ENCODE data around the gene MRAS.

The MRAS gene

DNA sequence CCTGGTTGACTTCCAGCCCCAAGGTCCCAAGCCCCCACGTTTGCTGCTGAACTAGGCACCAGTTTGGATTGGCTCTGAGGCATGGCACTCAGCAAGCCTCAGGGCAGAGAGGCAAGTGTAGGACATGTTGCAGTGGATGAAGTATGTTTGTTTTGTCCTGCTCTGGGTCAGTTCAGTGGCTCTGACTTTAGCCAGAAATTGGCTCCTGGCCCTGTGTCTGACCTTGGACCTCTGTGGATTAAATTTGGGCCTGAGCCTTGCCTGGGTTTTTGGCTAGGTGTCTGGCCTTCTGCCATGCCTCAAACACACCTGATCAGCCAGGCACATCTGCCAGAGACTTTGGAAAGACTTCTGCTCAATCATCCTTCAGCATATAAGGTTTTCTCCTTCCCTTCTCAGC is 3.6 kb upstream of the MRAS start:
- no peak for TF ChIP-seq EP300 (IDR thresholded peaks at IDR 0.05; ENCODE audit: borderline replicate concordance)
- TF ChIP-seq ZBTB7A (IDR thresholded peaks at IDR 0.05; ENCODE audit: low read depth), result no peak
- TF ChIP-seq CEBPB (IDR thresholded peaks at IDR 0.05), result no peak
- no peak for TF ChIP-seq TEAD4 (IDR thresholded peaks at IDR 0.05)
- TF ChIP-seq CREB1 (IDR thresholded peaks at IDR 0.05; ENCODE audit: low read depth), result no peak
- TF ChIP-seq FOXM1 (IDR thresholded peaks at IDR 0.05; ENCODE audit: borderline replicate concordance, low read depth), result no peak
- TF ChIP-seq TAF1 (IDR thresholded peaks at IDR 0.05; ENCODE audit: low read depth), result no peak

GRCh38 chr3:138348754-138349739 is 668 bp downstream of the MRAS start:
- no peak for TF ChIP-seq TCF12 (IDR thresholded peaks at IDR 0.05; ENCODE audit: low read depth)
- TF ChIP-seq RAD21 (IDR thresholded peaks at IDR 0.05; ENCODE audit: low read depth), result no peak
- TF ChIP-seq TAF1 (IDR thresholded peaks at IDR 0.05; ENCODE audit: low read depth), result no peak
- TF ChIP-seq EGR1 (IDR thresholded peaks at IDR 0.05), result no peak
- TF ChIP-seq TEAD4 (IDR thresholded peaks at IDR 0.05), result no peak
- TF ChIP-seq, protein P1, sequence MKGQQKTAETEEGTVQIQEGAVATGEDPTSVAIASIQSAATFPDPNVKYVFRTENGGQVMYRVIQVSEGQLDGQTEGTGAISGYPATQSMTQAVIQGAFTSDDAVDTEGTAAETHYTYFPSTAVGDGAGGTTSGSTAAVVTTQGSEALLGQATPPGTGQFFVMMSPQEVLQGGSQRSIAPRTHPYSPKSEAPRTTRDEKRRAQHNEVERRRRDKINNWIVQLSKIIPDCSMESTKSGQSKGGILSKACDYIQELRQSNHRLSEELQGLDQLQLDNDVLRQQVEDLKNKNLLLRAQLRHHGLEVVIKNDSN (IDR thresholded peaks at IDR 0.05), result no peak
- no peak for TF ChIP-seq YY1 (IDR thresholded peaks at IDR 0.05; ENCODE audit: low read depth)
- TF ChIP-seq NFIC (IDR thresholded peaks at IDR 0.05), result no peak
- no peak for TF ChIP-seq EP300 (IDR thresholded peaks at IDR 0.05; ENCODE audit: borderline replicate concordance)
- TF ChIP-seq ZBTB7A (IDR thresholded peaks at IDR 0.05; ENCODE audit: low read depth), result no peak; the same call in 1 of the 2 replicates
- TF ChIP-seq CEBPB (IDR thresholded peaks at IDR 0.05), result no peak
- no peak for TF ChIP-seq CREB1 (IDR thresholded peaks at IDR 0.05; ENCODE audit: low read depth)
- TF ChIP-seq, protein P2, sequence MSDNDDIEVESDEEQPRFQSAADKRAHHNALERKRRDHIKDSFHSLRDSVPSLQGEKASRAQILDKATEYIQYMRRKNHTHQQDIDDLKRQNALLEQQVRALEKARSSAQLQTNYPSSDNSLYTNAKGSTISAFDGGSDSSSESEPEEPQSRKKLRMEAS (IDR thresholded peaks at IDR 0.05), result no peak; the same call in 1 of the 2 replicates
- no peak for TF ChIP-seq FOXM1 (IDR thresholded peaks at IDR 0.05; ENCODE audit: borderline replicate concordance, low read depth)
- TF ChIP-seq, protein P3, sequence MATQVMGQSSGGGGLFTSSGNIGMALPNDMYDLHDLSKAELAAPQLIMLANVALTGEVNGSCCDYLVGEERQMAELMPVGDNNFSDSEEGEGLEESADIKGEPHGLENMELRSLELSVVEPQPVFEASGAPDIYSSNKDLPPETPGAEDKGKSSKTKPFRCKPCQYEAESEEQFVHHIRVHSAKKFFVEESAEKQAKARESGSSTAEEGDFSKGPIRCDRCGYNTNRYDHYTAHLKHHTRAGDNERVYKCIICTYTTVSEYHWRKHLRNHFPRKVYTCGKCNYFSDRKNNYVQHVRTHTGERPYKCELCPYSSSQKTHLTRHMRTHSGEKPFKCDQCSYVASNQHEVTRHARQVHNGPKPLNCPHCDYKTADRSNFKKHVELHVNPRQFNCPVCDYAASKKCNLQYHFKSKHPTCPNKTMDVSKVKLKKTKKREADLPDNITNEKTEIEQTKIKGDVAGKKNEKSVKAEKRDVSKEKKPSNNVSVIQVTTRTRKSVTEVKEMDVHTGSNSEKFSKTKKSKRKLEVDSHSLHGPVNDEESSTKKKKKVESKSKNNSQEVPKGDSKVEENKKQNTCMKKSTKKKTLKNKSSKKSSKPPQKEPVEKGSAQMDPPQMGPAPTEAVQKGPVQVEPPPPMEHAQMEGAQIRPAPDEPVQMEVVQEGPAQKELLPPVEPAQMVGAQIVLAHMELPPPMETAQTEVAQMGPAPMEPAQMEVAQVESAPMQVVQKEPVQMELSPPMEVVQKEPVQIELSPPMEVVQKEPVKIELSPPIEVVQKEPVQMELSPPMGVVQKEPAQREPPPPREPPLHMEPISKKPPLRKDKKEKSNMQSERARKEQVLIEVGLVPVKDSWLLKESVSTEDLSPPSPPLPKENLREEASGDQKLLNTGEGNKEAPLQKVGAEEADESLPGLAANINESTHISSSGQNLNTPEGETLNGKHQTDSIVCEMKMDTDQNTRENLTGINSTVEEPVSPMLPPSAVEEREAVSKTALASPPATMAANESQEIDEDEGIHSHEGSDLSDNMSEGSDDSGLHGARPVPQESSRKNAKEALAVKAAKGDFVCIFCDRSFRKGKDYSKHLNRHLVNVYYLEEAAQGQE (IDR thresholded peaks at IDR 0.05; ENCODE audit: low read depth), result no peak

- TF ChIP-seq EGR1 (IDR thresholded peaks at IDR 0.05), result no peak
- TF ChIP-seq, protein P1 (IDR thresholded peaks at IDR 0.05), result no peak
Measured at GRCh38 chr3:138349926-138350665, 1.7 kb downstream of the MRAS start.

DNA sequence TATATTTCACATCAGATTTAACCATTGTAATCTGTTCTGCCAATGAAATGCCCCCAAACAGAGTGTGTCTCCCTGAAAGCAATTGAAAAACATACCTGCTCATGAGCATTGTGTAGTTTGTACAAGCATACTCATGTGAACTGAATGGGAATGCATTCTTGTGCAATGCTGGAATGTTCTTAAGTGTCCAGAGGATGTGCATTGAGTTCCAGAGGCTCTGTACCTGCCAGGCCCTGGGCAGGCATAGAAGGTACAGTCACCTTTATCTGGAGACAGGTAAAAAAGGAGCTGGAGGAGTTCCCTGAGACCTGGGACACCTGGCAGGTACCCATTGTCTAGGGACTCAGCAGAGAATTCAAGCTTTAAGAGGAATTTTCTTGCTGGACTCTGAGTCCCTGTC is 2.8 kb downstream of the MRAS start:
- TF ChIP-seq, protein P1 (IDR thresholded peaks at IDR 0.05), result no peak
- TF ChIP-seq CEBPB (IDR thresholded peaks at IDR 0.05), result no peak
- TF ChIP-seq RAD21 (IDR thresholded peaks at IDR 0.05; ENCODE audit: low read depth), result no peak
- no peak for TF ChIP-seq EP300 (IDR thresholded peaks at IDR 0.05; ENCODE audit: borderline replicate concordance)
- no peak for TF ChIP-seq TCF12 (IDR thresholded peaks at IDR 0.05; ENCODE audit: low read depth)
- TF ChIP-seq, protein P2 (IDR thresholded peaks at IDR 0.05), result no peak
- TF ChIP-seq TAF1 (IDR thresholded peaks at IDR 0.05; ENCODE audit: low read depth), result no peak
- no peak for TF ChIP-seq ZBTB7A (IDR thresholded peaks at IDR 0.05; ENCODE audit: low read depth)
- TF ChIP-seq FOXM1 (IDR thresholded peaks at IDR 0.05; ENCODE audit: borderline replicate concordance, low read depth), result no peak
- no peak for TF ChIP-seq CREB1 (IDR thresholded peaks at IDR 0.05; ENCODE audit: low read depth)
- TF ChIP-seq EGR1 (IDR thresholded peaks at IDR 0.05), result no peak
- TF ChIP-seq YY1 (IDR thresholded peaks at IDR 0.05; ENCODE audit: low read depth), result no peak
- TF ChIP-seq NFIC (IDR thresholded peaks at IDR 0.05), result no peak
- TF ChIP-seq TEAD4 (IDR thresholded peaks at IDR 0.05), result no peak
- TF ChIP-seq, protein P3 (IDR thresholded peaks at IDR 0.05; ENCODE audit: low read depth), result no peak
